ENCODE measurements around the gene NF2. TPM values are rescaled to one million over a fixed set of nuclear protein-coding genes. Genes with fewer than 3 reads are reported as not detected.
A peak's percentile ranks its signal among the peaks of the same experiment; 100 is the strongest.

The NF2 gene
- total RNA-seq, 1 donor from 2014 or later = 38.5 TPM

DNA sequence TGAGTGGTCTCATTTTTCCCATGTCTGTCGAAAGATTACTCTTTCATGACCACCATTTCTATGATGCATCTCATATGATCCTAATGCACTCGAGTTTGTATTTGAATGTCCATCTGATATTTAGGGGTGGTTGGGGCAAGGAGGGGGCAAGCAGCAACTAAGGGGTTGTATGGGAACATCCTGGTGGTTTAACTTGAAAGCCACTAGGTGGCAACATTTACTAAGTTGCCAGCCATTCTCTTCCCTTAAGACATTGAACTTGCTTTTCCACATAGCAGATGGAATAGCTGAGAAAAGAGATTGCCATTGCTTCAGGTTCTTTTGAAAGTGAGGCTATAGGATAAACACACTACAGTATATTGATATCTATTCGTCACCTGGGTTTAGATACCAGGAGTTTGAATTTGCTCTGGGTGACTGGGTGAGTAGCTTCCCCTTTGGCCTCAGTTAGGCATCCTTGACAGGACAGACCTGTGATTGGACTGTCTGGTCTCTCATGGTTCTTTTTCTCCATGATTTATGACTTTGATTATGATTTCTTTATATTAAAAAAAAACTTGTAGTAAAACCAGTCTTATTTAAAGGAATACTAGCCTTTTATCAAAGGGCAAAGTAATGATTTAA is 32.4 kb downstream of the NF2 start:
- H3K4me3 ChIP-seq = no peak overlapping the region
- peaks cover 29% of the 10 kb centered on the region for H3K36me3 ChIP-seq
- DNase-seq = no peak
- intact Hi-C loops (cut with micrococcal nuclease) = no loop called here
- H3K4me1 ChIP-seq = peaks cover 31% of the 10 kb centered on the region
- no peaks in the 10 kb centered on the region for H3K9me3 ChIP-seq (replicated peaks)
- no peak overlapping the region for H3K27ac ChIP-seq (replicated peaks)
- TF ChIP-seq, protein P1, sequence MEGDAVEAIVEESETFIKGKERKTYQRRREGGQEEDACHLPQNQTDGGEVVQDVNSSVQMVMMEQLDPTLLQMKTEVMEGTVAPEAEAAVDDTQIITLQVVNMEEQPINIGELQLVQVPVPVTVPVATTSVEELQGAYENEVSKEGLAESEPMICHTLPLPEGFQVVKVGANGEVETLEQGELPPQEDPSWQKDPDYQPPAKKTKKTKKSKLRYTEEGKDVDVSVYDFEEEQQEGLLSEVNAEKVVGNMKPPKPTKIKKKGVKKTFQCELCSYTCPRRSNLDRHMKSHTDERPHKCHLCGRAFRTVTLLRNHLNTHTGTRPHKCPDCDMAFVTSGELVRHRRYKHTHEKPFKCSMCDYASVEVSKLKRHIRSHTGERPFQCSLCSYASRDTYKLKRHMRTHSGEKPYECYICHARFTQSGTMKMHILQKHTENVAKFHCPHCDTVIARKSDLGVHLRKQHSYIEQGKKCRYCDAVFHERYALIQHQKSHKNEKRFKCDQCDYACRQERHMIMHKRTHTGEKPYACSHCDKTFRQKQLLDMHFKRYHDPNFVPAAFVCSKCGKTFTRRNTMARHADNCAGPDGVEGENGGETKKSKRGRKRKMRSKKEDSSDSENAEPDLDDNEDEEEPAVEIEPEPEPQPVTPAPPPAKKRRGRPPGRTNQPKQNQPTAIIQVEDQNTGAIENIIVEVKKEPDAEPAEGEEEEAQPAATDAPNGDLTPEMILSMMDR (IDR thresholded peaks at IDR 0.05; ENCODE audit: borderline replicate concordance) = peak; percentile 65
- H3K27me3 ChIP-seq (ENCODE audit: low read depth) = no peaks in the 10 kb centered on the region

DNA sequence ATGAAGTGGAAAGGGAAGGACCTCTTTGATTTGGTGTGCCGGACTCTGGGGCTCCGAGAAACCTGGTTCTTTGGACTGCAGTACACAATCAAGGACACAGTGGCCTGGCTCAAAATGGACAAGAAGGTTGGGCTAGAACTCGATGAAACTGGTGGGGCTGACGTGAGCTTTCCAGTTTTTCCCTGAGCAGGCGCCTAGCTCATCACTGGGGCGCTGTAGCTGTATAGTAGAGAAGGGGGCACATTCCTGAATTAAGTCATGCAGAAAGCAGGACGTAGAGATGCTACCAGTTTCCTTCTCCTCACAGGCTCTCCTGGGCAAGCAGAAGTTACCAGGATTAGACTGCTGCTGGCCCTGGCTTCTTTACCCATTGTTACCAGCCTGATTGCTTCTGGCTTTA is 33.3 kb downstream of the NF2 start:
- no peak for DNase-seq
- TF ChIP-seq, protein P1 (IDR thresholded peaks at IDR 0.05; ENCODE audit: borderline replicate concordance) = no peak
- intact Hi-C loops (cut with micrococcal nuclease) = no loop called here

DNA sequence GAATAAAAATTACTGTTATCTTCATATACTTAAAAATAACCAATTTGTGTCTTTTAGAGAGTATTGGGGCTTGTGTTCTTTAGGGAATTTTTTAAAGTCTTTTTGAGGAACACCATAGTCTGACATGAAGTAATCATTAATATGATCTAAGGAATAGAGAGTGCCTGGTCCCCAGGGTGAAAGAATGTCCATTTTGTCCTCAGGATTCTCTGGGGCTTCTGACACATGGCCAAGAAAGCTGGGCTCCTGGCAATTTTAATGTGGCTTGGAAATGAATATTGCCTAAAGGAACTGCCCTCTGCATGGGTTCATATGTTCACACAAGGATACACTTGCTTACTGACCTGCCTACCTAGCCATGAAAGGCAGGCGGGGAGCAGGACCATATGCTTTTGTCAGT is 33.7 kb downstream of the NF2 start:
- Histone ChIP-seq H3K4me3 (no peak overlapping the region), H3K36me3 (peaks cover 41% of the 10 kb centered on the region), H3K4me1 (peaks cover 19% of the 10 kb centered on the region), H3K9me3 (replicated peaks) (no peaks in the 10 kb centered on the region), H3K27me3 (ENCODE audit: low read depth) (no peaks in the 10 kb centered on the region), H3K27ac (replicated peaks) (no peak overlapping the region)
- no peak for DNase-seq
- TF ChIP-seq, protein P1 (IDR thresholded peaks at IDR 0.05; ENCODE audit: borderline replicate concordance) = no peak
- intact Hi-C loops (cut with micrococcal nuclease) = no loop called here

More for the DNA sequence above, 33.3 kb downstream of the NF2 start:
- H3K4me1 ChIP-seq = peaks cover 22% of the 10 kb centered on the region
- no peaks in the 10 kb centered on the region for H3K27me3 ChIP-seq (ENCODE audit: low read depth)
- H3K4me3 ChIP-seq = no peak overlapping the region
- peaks cover 37% of the 10 kb centered on the region for H3K36me3 ChIP-seq
- no peak overlapping the region for H3K27ac ChIP-seq (replicated peaks)
- no peaks in the 10 kb centered on the region for H3K9me3 ChIP-seq (replicated peaks)

DNA sequence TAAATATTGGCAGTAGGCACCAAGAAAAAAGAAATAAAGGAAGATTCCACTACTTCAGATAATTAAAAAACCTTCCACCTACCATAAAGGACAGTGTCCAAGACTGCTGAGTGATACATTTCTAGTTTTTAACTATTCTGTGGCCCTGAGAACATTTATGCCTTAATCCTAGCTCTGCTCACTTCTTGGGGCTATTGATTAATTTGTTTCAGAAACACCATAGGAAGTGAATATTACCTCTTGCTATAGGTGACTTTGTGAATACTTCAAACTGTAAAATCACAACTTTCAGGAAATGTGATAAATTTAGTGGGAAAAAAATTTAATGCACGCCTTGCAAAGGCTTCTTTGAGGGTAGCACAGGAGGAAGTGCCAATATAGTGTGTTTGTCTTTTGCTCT is 35.2 kb downstream of the NF2 start:
- intact Hi-C loops (cut with micrococcal nuclease) = no loop called here

DNA sequence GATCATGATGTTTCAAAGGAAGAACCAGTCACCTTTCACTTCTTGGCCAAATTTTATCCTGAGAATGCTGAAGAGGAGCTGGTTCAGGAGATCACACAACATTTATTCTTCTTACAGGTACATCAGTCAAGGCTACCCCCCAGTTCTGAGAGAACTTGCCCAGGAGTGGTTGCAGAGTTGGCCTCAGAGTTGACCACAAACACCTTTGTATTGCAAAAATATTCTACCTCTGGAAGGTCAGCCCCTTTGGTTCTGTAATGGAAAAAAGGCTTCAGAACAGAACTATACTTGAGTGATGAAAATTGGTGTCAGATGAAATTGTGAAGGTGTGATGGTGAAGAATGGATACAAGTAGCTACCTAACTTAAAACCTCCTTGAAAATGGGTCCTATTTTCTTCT is 35.7 kb downstream of the NF2 start:
- intact Hi-C loops (cut with micrococcal nuclease) = no loop called here
- H3K27ac ChIP-seq (replicated peaks) = no peak overlapping the region
- DNase-seq = no peak
- H3K4me3 ChIP-seq = no peak overlapping the region
- TF ChIP-seq, protein P1 (IDR thresholded peaks at IDR 0.05; ENCODE audit: borderline replicate concordance) = no peak
- no peaks in the 10 kb centered on the region for H3K27me3 ChIP-seq (ENCODE audit: low read depth)
- peaks cover 51% of the 10 kb centered on the region for H3K36me3 ChIP-seq
- no peaks in the 10 kb centered on the region for H3K9me3 ChIP-seq (replicated peaks)
- peaks cover 12% of the 10 kb centered on the region for H3K4me1 ChIP-seq

More for the DNA sequence above, 35.2 kb downstream of the NF2 start:
- DNase-seq = no peak
- H3K4me3 ChIP-seq = no peak overlapping the region
- H3K4me1 ChIP-seq = peaks cover 16% of the 10 kb centered on the region
- TF ChIP-seq, protein P1 (IDR thresholded peaks at IDR 0.05; ENCODE audit: borderline replicate concordance) = no peak
- no peaks in the 10 kb centered on the region for H3K9me3 ChIP-seq (replicated peaks)
- H3K36me3 ChIP-seq = peaks cover 51% of the 10 kb centered on the region
- H3K27ac ChIP-seq (replicated peaks) = no peak overlapping the region
- no peaks in the 10 kb centered on the region for H3K27me3 ChIP-seq (ENCODE audit: low read depth)

Measured in left ventricle myocardium inferior (tissue), 1 donor.